ENCODE results near the gene ATP4B.
A peak's percentile ranks its signal among the peaks of the same experiment; 100 is the strongest.

The ATP4B gene

GRCh38 chr13:113655346-113656002, 2.5 kb downstream of the ATP4B start:
- peak; percentile 61 for DNase-seq (ENCODE audit: low spot score)
- no peak for TF ChIP-seq CTCF (IDR thresholded peaks at IDR 0.05)
- Histone ChIP-seq H3K4me3 (no peak overlapping the region), H3K27ac (no peak overlapping the region)

GRCh38 chr13:113654591-113655345, 3.2 kb downstream of the ATP4B start:
- TF ChIP-seq CTCF (IDR thresholded peaks at IDR 0.05), result no peak
- Histone ChIP-seq H3K4me3 (no peak overlapping the region), H3K27ac (no peak overlapping the region)
- DNase-seq (ENCODE audit: low spot score), result peak; percentile 50

GRCh38 chr13:113654175-113654560, 3.8 kb downstream of the ATP4B start:
- DNase-seq (ENCODE audit: low spot score), result peak; percentile 22
- TF ChIP-seq CTCF (IDR thresholded peaks at IDR 0.05), result no peak
- Histone ChIP-seq H3K27ac (no peak overlapping the region), H3K4me3 (no peak overlapping the region)

- peak; percentile 53 for DNase-seq (ENCODE audit: low spot score)
- TF ChIP-seq CTCF (IDR thresholded peaks at IDR 0.05), result no peak
- Histone ChIP-seq H3K27ac (no peak overlapping the region), H3K4me3 (no peak overlapping the region)
These were observed 4.5 kb downstream of the ATP4B start for GRCh38 chr13:113653264-113654174.

- Histone ChIP-seq H3K4me3 (no peak overlapping the region), H3K27ac (no peak overlapping the region)
- DNase-seq (ENCODE audit: low spot score), result peak; percentile 65
- TF ChIP-seq CTCF (IDR thresholded peaks at IDR 0.05), result no peak
These were observed 5.4 kb downstream of the ATP4B start for GRCh38 chr13:113652404-113653263.

Data from coronary artery (tissue), 2 donors.